ENCODE results near the gene PCDHGA6. TPM values are rescaled to one million over a fixed set of nuclear protein-coding genes. Genes with fewer than 3 reads are reported as not detected.
A peak's percentile ranks its signal among the peaks of the same experiment; 100 is the strongest.

PCDHGA6 gene
- total and polyA plus RNA-seq, 9 of the 15 experiments (the other 6 are each of a cell fraction or from before 2014, with no cell fraction given) = 0.01 to 0.18 (median 0.09) TPM; not detected in 1

DNA sequence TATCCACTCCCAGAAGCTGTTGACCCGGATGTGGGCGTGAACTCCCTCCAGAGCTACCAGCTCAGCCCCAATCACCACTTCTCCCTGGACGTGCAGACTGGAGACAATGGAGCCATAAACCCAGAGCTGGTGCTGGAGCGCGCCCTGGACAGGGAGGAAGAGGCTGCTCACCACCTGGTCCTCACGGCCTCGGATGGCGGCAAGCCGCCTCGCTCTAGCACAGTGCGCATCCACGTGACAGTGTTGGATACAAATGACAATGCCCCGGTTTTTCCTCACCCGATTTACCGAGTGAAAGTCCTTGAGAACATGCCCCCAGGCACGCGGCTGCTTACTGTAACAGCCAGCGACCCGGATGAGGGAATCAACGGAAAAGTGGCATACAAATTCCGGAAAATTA, 19.6 kb downstream of the PCDHGA6 start (continued):
- TF ChIP-seq, protein P1, sequence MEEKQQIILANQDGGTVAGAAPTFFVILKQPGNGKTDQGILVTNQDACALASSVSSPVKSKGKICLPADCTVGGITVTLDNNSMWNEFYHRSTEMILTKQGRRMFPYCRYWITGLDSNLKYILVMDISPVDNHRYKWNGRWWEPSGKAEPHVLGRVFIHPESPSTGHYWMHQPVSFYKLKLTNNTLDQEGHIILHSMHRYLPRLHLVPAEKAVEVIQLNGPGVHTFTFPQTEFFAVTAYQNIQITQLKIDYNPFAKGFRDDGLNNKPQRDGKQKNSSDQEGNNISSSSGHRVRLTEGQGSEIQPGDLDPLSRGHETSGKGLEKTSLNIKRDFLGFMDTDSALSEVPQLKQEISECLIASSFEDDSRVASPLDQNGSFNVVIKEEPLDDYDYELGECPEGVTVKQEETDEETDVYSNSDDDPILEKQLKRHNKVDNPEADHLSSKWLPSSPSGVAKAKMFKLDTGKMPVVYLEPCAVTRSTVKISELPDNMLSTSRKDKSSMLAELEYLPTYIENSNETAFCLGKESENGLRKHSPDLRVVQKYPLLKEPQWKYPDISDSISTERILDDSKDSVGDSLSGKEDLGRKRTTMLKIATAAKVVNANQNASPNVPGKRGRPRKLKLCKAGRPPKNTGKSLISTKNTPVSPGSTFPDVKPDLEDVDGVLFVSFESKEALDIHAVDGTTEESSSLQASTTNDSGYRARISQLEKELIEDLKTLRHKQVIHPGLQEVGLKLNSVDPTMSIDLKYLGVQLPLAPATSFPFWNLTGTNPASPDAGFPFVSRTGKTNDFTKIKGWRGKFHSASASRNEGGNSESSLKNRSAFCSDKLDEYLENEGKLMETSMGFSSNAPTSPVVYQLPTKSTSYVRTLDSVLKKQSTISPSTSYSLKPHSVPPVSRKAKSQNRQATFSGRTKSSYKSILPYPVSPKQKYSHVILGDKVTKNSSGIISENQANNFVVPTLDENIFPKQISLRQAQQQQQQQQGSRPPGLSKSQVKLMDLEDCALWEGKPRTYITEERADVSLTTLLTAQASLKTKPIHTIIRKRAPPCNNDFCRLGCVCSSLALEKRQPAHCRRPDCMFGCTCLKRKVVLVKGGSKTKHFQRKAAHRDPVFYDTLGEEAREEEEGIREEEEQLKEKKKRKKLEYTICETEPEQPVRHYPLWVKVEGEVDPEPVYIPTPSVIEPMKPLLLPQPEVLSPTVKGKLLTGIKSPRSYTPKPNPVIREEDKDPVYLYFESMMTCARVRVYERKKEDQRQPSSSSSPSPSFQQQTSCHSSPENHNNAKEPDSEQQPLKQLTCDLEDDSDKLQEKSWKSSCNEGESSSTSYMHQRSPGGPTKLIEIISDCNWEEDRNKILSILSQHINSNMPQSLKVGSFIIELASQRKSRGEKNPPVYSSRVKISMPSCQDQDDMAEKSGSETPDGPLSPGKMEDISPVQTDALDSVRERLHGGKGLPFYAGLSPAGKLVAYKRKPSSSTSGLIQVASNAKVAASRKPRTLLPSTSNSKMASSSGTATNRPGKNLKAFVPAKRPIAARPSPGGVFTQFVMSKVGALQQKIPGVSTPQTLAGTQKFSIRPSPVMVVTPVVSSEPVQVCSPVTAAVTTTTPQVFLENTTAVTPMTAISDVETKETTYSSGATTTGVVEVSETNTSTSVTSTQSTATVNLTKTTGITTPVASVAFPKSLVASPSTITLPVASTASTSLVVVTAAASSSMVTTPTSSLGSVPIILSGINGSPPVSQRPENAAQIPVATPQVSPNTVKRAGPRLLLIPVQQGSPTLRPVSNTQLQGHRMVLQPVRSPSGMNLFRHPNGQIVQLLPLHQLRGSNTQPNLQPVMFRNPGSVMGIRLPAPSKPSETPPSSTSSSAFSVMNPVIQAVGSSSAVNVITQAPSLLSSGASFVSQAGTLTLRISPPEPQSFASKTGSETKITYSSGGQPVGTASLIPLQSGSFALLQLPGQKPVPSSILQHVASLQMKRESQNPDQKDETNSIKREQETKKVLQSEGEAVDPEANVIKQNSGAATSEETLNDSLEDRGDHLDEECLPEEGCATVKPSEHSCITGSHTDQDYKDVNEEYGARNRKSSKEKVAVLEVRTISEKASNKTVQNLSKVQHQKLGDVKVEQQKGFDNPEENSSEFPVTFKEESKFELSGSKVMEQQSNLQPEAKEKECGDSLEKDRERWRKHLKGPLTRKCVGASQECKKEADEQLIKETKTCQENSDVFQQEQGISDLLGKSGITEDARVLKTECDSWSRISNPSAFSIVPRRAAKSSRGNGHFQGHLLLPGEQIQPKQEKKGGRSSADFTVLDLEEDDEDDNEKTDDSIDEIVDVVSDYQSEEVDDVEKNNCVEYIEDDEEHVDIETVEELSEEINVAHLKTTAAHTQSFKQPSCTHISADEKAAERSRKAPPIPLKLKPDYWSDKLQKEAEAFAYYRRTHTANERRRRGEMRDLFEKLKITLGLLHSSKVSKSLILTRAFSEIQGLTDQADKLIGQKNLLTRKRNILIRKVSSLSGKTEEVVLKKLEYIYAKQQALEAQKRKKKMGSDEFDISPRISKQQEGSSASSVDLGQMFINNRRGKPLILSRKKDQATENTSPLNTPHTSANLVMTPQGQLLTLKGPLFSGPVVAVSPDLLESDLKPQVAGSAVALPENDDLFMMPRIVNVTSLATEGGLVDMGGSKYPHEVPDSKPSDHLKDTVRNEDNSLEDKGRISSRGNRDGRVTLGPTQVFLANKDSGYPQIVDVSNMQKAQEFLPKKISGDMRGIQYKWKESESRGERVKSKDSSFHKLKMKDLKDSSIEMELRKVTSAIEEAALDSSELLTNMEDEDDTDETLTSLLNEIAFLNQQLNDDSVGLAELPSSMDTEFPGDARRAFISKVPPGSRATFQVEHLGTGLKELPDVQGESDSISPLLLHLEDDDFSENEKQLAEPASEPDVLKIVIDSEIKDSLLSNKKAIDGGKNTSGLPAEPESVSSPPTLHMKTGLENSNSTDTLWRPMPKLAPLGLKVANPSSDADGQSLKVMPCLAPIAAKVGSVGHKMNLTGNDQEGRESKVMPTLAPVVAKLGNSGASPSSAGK (IDR thresholded peaks at IDR 0.05) = peak; percentile 18; the same call in 1 of the 2 replicates
